NCI-H1436 treated with DMSO at 0.1 percent for 48 hours (cell line): ENCODE measurements around the gene MGAT1.
"Not testable (repeated sequence)": the region's sequence is repeated elsewhere in the genome, so short reads cannot be mapped to it uniquely, and the experiment has no call there.

Source experiments
- DNase-seq: peaks from one replicate; lab custom pipeline; 2025; lab: John Stamatoyannopoulos, UW

Gene MGAT1

DNA sequence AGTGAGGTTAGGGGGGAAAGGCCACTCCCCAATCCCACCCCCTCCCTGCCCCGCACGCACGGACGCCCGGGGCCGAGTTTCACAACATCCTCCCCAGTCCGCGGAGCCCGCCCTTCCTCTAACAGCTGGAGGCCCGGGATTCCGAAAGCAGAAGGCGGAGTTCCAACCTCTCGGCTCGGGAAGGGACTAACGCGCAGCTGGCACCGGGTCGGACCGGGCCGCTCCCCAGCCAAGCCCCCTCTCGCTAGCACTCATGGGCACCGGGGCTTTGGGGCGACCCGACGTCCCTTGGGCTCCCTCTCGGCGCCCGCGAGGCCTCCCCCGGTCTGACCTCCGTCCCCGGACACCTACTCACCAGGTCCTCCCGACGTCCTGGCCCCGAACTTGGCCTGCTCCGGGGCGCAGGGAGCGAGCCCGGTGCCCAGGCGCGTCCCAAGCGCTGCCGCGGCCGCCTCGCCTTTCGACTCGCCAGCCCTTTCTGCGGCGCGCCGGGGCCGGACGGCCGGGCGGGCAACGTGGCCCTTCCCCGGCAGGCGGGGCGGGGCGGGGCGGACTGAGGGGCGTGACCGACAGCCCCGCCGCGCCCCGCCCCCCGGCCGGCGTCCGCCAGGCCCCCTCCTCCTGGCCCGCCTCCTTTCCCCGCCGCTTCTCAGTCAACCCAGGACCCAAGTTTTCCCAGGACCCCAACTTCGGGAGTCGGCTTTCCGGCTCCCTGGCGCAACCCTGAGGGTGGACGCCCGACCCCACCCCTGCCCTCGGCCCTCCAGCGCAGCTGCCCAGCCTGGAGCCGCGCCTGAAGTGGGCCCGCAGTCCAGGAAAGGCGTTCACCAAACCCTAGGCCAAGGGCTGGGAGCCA, at the start of gene MGAT1:
Gene MGAT1 (minus strand): TSS at position 482 of the 856 bp plus-strand sequence. CDS start 9,835 bp downstream, outside the sequence.
- DNase-seq: no peak

DNA sequence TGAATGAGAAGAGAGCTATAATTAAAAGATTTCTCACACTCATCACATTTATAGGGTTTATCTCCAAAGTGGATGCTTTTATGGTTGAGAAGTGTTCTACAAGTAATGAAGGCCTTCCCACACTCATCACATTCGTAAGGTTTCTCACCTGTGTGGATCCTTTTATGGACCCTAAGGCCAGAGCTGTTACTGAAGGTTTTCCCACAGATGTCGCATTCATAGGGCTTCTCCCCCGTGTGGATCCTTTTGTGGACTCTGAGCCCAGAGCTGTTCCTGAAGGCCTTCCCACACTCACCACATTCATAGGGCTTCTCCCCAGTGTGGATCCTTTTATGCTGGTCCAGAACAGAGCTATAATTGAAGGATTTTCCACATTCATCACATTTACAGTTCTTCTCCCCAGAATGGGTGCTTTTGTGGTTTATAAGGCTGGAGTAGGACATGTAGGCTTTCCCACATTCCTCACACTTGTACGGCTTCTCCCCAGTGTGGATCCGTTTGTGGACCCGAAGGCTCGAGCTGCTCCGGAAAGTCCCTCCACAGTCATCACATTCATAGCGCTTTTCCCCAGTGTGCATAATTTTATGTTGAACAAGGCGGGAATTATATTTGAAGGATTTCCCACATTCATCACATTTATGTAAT, 48.0 kb upstream of the MGAT1 start:
- DNase-seq: no peak

DNA sequence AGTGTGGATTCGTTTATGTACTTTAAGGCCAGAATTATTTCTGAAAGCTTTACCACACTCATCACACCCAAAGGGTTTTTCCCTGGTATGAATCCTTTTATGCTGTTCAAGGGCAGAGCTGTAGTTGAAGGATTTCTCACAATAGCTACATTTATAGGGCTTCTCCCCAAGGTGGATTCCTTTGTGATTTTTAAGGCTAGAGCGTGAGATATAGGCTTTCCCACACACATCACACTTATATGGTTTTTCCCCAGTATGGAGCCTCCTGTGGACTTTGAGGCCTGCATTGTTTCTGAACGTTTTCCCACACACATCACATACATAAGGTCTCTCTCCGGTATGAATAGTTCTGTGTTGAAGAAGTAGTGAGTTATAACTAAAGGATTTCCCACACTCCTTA, 47.2 kb upstream of the MGAT1 start:
- DNase-seq: no peak

DNA sequence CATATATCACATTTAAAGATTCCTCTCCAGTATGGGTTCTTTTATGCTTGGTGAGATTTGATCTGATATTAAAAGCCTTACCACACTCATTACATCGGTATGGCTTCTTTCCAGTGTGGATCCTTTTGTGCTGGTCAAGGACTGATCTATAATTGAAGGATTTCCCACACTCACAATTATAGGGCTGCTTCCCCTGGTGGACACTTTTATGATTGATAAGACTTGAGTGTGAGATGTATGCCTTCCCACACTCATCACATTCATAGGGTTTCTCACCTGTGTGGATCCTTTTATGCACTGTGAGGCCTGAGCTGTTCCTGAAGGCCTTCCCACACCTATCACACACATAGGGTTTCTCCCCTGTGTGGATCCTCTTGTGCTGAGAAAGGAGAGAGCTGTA, 46.3 kb upstream of the MGAT1 start:
- DNase-seq: no peak

DNA sequence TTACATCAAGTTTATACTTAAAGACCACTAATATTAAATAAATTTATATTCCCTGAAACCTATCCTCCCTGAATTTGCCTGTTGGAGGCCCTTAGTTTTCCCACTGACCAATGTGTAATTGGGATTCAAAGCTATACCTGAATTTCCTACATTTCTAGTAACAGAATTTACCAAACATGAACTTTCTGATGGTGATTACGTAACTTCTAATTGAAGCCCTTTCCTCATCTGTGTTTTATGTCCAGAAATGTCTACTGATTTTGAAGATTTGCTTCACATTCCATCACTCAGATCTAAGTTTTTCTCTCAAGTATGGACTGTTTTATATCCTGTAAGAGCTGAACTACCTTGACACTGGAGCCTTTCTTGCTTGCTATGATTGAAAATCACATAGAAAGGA, 45.7 kb upstream of the MGAT1 start:
- DNase-seq: no peak

DNA sequence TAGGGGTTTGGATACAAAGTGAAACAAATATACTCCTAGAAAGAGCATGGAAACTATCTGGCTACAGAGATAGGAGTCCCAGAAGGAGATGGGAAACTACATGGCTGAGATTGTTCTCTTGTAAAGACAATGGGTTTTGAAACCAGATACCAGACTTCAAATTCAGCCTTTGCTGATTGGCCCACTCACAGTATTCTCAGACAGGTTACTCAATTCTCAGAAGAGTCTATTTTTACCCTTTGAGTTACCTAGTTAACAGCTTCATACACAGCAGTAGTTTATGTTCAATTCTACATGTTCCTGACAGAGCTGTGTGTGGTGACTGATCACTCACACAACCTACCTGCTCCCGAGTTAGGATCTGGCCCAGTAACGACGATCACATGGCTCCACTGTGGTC, 44.4 kb upstream of the MGAT1 start:
- no peak for DNase-seq

DNA sequence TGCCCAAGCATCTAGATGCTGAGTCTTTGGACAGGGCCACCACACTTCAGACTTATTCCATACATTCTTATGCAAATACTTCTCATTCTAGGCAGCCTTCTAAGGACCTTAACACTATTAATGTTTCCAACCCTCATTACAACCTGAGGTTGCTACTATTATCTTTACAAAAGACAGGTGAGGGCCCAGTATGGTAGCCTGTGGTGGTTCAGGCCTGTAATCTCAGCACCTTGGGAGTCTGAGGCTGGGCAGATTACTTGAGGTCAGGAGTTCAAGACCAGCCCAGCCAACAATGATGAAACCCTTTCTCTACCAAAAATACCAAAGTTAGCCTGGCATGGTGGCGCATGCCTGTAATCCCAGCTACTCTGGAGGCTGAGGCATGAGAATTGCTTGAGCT, 42.3 kb upstream of the MGAT1 start:
- DNase-seq: no peak

DNA sequence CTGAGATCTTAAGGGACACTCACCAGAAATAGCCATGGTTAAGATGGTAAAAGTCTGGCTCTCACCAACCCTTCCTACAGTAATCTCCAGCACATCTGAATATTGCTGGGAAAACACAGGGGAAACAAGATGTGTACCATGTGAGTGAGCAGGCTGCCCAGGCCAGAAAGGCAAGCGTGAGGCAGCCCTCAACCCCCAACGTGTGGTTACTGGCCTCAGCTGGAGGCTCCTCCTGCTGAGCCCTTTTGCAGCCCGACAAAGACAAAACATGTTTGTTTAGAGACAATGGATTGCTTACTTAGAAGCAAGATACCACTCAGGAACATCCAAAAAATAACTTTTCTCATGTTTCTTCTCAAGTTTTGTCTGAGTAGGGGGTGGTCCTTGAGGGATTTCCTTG, 41.8 kb upstream of the MGAT1 start:
- no peak for DNase-seq

DNA sequence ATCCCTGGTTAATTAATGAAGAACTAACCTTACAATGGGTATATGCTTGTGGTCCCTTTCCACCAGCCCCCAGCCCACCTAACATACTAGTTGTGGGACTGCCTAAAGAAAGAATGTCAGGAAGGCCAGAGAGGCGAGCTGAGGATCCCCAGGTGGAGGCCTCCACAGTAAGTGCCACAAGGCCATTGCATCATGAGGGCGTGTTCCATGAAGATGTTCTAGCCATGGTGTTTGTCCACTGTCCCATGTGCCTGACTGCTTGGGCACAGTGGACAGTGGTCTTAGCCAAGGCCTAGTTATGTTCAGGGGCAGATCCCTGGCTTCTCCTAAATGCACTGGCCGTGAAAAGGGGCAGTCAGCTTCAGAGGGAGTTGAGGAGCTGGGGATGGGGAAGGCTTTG, 37.3 kb upstream of the MGAT1 start:
- no peak for DNase-seq

DNA sequence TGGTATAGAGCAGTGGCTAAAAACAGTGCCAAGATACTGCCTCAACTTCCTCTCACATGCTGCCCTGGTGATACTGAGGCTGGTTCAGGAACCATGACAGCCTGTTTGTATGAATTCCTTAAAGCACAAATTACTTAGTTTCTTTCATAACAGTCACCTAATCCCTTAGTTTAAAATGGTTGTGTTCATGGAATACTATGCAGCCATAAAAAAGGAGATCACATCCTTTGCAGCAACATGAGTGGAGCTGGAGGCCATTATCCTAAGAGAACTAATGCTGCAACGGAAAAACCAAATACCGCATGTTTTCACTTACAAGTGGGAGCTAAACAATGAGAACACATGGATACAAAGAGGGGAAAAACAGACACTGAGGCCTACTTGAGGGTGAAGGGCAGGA, 36.6 kb upstream of the MGAT1 start:
- no peak for DNase-seq

DNA sequence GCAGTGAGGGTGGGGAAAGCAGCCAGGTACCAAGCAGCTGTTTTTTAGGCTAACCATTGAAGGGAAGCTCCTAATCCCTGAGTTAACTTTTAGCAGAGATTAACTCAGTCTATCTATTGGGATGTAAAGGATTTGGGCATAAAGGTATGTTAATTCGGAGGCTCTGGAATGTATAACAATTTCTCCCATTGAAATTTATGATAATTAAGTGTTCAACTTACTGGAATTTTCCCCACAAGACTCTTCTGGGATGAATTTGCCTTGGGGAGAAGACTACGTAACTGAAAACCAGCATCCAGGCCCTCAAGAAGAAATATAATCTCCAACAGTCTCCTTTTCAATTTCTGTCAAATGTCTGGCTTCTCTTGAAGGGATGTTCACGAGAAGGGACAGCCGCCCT, 34.9 kb upstream of the MGAT1 start:
- DNase-seq: no peak

DNA sequence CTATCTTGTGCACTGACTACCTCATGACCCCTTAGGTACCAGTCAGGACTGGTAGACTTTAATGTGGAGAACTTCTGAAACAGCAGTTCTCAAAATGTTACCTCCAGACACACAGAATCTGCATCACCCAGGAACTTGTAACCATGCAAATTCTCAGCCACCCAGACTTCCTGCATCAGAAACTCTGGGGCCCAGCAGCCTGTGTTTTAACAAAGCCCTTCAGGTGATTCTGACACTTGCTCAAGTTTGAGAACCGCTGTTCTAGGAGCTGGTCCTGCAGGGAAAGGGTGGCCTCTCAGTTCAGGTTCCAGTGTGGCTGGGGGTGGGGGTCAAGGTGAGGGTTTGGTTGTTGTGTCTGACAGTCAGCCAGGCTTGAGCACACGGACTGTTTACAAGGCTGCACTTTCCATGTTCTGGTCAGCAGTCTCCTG, 30.0 kb upstream of the MGAT1 start:
- no peak for DNase-seq

DNA sequence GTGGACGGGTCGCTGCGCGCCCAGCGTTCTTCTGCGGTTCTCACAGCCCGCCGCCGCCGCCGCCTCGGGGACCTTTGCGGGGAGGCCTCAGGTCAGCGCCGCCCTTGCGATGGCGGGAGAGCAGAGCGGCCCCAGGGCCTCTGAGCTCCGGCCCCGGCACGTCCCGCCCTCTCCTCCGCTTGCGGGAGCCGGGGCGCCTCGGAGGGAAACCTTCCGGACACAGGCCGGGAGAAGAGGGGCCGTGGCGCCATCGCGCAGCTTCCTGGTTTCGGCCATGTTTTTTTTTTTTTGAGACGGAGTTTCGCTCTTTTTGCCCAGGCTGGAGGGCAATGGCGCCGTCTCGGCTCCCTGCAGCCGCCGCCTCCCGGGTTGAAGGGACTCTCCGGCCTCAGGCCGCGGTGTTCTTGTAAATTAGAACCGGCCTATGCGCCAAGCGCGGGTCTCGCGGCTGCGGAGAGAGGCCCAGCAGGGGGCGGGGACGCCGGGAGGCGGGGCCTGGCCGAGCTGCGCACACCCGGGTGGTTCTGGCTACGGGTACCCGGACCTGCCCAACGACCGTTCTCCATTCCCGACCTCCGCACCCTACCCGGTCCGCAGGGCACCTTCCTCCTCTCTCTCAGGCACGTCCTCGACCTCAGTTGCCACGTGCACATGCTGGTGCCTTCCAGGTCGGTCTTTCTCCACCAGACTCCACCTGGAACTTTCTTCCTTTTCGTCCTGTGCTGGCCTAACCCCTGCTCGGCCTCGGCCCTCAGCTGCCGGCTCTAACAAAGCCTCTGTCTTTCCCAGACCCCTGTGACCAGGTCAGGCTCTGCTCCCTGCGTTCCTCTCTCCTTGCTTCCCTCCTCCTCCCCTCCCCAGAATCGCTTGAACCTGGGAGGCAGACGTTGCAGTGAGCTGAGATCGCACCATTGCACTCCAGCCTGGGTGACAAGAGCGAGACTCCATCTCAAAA, 28.8 kb upstream of the MGAT1 start:
- DNase-seq: no peak

DNA sequence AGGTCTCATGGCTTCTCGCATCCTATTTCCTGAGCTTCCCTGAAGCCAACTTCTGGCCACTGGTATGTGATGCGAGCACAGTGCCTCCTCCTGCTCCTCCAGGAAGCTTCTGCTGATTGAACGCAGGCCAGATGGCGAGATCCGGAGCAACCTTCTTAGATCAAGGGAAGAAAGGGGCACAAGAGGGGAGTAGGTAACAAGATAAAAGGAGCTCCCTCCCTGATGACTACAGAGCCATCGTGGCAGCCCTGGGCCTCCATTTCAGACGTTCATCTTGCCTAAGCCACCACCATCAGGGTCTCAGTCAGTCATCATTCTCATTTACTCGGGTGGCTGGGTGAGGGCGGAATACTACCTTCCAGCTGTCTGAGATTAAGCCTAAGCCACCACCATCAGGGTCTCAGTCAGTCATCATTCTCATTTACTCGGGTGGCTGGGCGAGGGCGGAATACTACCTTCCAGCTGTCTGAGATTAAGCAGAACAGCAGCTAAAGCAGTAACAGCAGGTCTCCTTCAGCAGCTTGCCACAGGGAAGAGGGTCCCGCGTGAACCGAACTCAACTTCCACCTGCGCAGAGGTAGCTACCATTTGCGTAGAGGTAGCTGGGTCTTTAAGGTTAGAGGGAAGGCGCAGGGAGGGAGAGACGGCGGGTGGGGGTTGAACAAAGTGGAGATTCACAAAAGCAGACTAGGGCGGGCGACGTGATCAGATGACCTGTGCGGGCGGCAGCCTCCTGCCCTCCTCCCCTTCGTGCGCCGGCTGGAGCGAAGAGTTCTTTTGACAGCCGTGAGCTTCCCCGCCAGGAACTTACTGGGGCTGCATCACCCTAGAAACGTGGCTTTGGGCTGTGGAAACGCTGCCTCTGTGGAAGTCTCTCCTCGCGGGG, 27.9 kb upstream of the MGAT1 start:
- DNase-seq: no peak

DNA sequence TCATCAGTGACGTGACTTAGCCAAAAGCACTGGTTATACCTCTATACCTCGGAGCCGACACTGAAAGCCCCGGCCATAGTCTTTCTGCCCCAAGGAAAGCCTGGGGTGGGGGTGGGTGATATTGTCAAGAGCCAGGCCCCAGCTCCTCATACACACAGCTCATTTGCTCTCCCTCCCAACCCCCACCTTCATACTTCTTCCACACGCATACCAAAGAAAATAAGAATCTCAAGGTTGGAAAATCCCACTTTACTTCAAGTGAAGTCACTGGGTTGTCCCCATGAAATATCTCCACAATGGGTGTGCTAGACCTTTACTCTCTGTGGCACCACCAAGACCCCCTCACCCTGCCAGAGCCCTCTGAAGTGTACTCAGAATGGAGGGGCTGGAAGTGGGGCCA, 27.1 kb upstream of the MGAT1 start:
- no peak for DNase-seq

DNA sequence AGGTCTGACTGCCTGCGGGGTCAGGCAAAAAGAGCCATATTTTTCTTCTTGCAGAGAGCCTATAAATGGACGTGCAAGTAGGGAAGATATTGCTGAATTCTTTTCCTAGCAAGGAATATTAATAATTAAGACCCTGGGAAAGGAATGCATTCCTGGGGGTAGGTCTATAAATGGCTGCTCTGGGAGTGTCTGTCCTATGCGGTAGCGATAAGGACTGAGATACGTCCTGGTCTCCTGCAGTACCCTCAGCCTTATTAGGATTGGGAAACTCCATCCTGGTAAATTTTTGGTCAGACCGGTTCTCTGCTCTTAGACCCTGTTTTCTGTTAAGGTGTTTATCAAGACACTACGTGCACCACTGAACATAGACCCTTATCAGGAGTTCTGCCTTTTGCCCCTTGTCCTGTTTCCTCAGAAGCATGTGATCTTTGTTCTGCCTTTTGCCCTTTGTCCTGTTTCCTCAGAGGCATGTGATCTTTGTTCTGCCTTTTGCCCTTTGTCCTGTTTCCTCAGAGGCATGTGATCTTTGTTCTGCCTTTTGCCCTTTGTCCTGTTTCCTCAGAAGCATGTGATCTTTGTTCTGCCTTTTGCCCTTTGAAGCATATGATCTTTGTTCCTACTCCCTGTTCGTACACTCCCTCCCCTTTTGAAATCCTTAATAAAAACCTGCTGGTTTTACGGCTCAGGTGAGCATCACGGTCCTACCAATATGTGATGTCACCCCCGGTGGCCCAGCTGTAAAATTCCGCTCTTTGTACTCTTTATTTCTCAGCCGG, 26.3 kb upstream of the MGAT1 start:
- not testable (repeated sequence) for DNase-seq

DNA sequence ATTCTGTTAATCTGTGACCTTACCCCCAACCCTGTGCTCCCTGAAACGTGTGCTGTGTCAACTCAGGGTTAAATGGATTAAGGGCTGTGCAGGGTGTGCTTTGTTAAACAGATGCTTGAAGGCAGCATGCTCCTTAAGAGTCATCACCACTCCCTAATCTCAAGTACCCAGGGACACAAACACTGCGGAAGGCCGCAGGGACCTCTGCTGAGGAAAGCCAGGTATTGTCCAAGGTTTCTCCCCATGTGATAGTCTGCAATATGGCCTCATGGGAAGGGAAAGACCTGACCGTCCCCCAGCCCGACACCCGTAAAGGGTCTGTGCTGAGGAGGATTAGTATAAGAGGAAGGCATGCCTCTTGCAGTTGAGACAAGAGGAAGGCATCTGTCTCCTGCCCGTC, 24.8 kb upstream of the MGAT1 start:
- DNase-seq: not testable (repeated sequence)

DNA sequence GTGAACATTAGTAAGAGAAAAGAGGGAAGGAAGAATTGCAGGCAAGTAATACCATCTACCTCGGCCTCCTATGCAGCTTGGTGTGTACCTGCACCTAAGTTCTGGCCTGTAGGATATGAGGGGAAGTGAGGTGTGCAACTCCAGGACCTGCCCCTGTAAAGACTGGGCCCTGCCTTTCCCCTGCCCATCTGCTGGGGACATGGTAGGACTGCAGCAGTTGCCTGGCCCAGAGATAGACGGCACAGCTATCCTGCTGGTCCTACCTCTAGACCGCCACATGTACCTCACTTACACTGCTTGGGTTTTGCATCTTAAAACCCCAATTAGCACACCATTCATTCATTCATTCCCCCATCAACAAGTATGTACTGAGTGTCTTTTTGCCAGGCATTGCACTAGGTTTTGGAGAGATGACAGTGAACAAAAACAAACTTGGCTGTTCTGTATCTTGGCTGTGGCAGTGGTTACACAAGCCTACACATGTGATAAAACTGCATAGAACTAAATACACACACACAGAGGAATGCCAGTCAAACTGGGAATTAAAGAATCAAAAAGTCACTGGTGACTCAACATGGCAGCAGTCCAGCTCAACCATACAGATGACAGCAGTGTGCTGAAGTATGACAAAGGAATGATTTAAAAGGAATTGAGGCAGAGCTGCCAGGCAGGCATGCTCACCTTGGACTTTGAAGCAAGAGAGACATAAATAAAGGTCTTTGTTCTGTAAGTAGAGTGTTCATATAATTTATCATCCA, 23.3 kb upstream of the MGAT1 start:
- DNase-seq: no peak

DNA sequence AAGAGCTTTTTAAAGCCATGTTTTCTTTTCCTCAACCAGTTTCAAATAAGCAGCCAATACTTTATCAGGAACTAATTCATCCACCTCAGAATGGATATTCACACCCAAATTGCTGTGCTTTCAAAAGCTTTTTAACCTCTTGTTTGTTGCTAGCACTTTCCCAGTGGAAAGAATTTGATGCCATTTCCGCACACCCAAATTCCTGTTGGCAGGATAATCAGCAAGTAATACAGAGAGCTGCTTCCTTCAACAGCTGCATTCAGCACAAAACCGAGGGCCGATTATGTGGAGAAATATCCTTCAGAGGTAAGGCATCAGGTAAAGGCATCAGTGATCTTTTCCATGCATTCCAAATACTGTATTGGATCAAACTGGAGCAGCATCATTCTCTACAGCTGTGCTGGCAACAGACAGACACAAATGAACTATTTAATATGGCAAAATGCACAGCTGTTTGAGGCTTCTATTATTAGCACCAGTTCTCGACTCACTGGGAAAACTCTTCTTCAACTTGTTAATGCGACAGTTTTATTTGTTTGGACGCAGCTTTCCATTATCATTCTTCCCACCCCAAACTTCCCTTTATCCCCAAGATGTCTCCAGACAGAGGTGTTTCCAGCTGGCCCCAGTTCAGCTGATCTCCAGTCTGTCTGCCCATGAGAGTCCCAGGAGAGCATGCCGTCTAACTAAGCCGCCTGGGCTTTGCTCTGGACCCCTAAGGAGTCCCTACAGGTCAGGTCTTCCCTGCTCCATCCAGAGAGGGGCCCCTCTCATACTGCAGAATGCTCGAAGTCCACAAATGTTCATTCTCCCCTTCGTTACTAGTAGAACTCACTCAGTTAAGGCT, 22.2 kb upstream of the MGAT1 start:
- no peak for DNase-seq
